ENCODE measurements around the gene NFIX. TPM values are rescaled to one million over a fixed set of nuclear protein-coding genes. Genes with fewer than 3 reads are reported as not detected.
A peak's percentile ranks its signal among the peaks of the same experiment; 100 is the strongest.

The NFIX gene
- total and polyA plus RNA-seq, 4 donors = 26.0 to 190 (median 89.6) TPM

DNA sequence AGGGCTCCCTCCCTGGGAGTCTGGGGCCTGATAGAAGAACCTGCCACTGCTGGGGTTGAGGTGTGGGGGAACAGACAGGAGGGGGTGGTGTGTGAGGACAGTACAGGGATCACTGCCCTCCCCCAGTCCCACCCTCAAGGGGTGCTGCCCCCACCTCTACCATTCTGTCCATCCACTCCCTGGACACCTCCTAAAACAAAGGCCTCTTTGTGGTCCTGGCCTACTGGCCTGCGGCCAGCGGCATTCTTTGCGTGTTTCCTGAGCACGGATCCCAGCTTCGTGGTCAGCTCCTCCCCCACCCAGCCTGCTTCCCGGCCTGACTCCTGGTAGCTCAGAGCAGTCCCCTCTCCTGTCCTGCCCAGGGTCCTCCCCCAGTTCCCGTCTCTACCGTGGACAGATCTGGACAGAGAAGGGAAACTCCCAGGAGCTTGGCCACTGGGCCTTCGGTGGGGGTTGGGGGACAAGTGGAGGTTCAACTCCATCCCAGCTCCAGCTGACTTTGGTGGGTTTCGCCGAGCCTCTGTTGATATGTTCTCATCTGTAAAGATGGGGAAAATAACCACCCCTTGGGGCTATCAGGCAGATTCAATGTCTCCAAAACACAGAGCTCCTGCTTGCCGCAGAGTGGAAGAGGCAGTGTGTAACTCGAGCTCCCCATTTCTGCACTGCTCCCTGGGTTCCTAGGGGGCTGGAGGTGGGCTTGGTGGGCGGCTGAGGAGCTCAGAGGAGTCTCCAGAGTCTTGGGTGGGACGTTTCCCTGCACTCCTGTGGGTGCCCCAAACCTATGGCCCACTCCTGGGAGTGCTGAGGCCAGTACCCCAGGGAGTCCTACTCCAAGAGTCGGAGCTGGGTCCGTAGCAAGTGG is 58.7 kb downstream of the NFIX start:
- Histone ChIP-seq H3K27me3 (ENCODE audit: control insufficient read depth in 3 of 3, insufficient read depth in 3 of 3, low read length in 2 of 3) (no peaks in the 10 kb centered on the region), H3K36me3 (ENCODE audit: control insufficient read depth in 4 of 4, insufficient read depth in 4 of 4, low read length in 4 of 4) (peaks cover 0 to 4% (median 0%) of the 10 kb centered on the region in 4 donors), H3K4me3 (no peak overlapping the region), H3K9me3 (ENCODE audit: control insufficient read depth in 4 of 4, insufficient read depth in 3 of 4, low read length in 3 of 4) (no peaks in the 10 kb centered on the region), H3K27ac (ENCODE audit: low read depth in 1 of 2, low read length in 1 of 2) (peak overlapping the region; percentile 89 to 98), H3K9ac (ENCODE audit: insufficient read depth in 1 of 2, low read length in 2 of 2) (peak overlapping the region in 1 of 2 donors; percentile 83), H3K4me1 (ENCODE audit: control insufficient read depth in 5 of 5, insufficient read depth in 5 of 5, low read length in 5 of 5) (peaks cover 15 to 84% (median 59%) of the 10 kb centered on the region in 5 donors)
- TF ChIP-seq, protein P1, sequence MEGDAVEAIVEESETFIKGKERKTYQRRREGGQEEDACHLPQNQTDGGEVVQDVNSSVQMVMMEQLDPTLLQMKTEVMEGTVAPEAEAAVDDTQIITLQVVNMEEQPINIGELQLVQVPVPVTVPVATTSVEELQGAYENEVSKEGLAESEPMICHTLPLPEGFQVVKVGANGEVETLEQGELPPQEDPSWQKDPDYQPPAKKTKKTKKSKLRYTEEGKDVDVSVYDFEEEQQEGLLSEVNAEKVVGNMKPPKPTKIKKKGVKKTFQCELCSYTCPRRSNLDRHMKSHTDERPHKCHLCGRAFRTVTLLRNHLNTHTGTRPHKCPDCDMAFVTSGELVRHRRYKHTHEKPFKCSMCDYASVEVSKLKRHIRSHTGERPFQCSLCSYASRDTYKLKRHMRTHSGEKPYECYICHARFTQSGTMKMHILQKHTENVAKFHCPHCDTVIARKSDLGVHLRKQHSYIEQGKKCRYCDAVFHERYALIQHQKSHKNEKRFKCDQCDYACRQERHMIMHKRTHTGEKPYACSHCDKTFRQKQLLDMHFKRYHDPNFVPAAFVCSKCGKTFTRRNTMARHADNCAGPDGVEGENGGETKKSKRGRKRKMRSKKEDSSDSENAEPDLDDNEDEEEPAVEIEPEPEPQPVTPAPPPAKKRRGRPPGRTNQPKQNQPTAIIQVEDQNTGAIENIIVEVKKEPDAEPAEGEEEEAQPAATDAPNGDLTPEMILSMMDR (IDR thresholded peaks at IDR 0.05; ENCODE audit: control extremely low read depth, extremely low read depth) = no peak
- DNase-seq = peak; percentile 88 to 93 (median 92)
- peak; percentile 42 for ATAC-seq (ENCODE audit: insufficient read depth, low FRiP score)
- WGBS, 2 donors = 39 to 58% methylated on average over 17 of the region's 17 CpGs

DNA sequence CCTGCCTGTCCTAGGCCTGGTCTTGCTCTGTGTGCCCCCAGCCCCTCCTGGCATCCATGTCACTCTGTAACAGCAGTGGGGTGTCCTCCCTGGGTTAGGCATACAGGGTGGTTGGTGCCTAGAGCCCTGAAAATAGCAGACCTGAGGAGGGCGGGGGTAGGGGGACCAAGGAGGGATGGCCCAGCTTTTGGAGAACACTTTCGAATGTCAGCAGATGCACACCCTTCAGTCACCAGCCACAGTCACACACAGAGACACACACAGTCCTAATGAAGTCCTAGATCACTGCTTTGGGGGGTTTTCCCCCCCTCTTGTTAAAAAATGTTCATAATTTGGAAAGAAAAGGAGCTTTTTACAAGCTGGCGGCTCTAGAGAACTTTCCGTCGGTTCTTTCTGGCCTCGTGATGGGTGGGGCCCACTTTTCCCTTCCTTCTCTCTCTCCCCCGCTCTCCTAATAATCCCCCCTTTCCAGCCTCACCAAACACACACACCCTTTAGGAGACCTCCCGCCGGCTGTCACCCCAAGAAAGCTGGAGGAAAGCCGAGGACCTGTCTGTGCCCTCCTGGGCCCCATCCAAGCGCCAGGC is 59.4 kb downstream of the NFIX start:
- no peak for ATAC-seq (ENCODE audit: insufficient read depth, low FRiP score)
- peaks cover 0 to 4% (median 0%) of the 10 kb centered on the region in 4 donors for H3K36me3 ChIP-seq (ENCODE audit: control insufficient read depth in 4 of 4, insufficient read depth in 4 of 4, low read length in 4 of 4)
- 31 to 60% methylated on average over 11 of the region's 11 CpGs for WGBS, 2 donors
- H3K4me3 ChIP-seq = no peak overlapping the region
- H3K27me3 ChIP-seq (ENCODE audit: control insufficient read depth in 3 of 3, insufficient read depth in 3 of 3, low read length in 2 of 3) = no peaks in the 10 kb centered on the region
- TF ChIP-seq, protein P1 (IDR thresholded peaks at IDR 0.05; ENCODE audit: control extremely low read depth, extremely low read depth) = no peak
- peaks cover 15 to 90% (median 64%) of the 10 kb centered on the region in 5 donors for H3K4me1 ChIP-seq (ENCODE audit: control insufficient read depth in 5 of 5, insufficient read depth in 5 of 5, low read length in 5 of 5)
- peak overlapping the region in 1 of 2 donors; percentile 83 for H3K9ac ChIP-seq (ENCODE audit: insufficient read depth in 1 of 2, low read length in 2 of 2)
- peak overlapping the region; percentile 89 to 98 for H3K27ac ChIP-seq (ENCODE audit: low read depth in 1 of 2, low read length in 1 of 2)
- no peaks in the 10 kb centered on the region for H3K9me3 ChIP-seq (ENCODE audit: control insufficient read depth in 4 of 4, insufficient read depth in 3 of 4, low read length in 3 of 4)
- peak in 1 of 3 donors; percentile 88 for DNase-seq

DNA sequence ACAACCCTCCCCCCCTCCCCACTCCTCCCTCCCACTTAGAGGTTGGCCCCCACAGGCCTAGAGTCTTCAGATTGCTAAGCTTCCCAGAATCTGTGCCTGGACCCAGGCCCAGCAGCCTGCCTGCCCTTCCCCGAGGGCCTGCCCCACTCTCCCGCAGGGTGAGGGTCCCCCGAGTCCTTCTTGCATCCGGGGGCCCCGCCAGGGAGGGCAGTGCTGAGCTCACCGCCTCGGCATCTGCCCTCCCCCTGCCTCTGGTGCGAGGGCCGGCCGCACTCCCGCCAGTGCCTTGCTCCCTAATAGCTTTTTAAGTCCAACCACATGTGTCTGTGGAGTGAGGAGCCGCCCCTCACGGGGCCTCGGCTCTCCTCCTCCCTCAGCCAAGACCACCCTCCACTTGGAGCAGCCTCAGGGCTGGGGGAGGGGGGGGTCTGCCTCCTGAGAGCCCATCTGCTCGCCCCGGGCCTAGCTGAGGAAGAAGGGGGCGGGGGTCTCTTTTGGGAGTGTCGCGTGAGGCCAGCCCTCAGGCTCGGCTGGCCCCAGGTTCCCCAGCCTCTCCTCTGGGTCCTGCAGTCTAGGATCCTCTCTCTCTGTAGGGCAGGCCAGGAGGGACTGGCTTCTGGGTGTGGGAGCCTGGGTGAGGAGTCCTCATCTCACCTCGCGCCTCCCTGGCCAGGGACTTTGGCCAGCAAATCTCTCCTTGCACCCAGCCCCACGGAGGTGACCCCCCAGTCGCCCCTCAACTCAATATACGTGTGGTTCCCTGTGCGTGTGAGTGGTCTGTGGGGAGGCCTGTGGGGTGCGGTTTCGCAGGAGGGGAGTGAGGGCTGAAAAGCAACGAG is 60.2 kb downstream of the NFIX start:
- H3K4me3 ChIP-seq = no peak overlapping the region
- ATAC-seq (ENCODE audit: insufficient read depth, low FRiP score) (peak; percentile 32), DNase-seq (peak; percentile 91 to 95 (median 93))
- peak overlapping the region; percentile 89 to 98 for H3K27ac ChIP-seq (ENCODE audit: low read depth in 1 of 2, low read length in 1 of 2)
- 31 to 52% methylated on average over 28 to 29 of the region's 29 CpGs for WGBS, 2 donors
- H3K4me1 ChIP-seq (ENCODE audit: control insufficient read depth in 5 of 5, insufficient read depth in 5 of 5, low read length in 5 of 5) = peaks cover 15 to 97% (median 68%) of the 10 kb centered on the region in 5 donors
- TF ChIP-seq, protein P1 (IDR thresholded peaks at IDR 0.05; ENCODE audit: control extremely low read depth, extremely low read depth) = no peak
- no peaks in the 10 kb centered on the region for H3K27me3 ChIP-seq (ENCODE audit: control insufficient read depth in 3 of 3, insufficient read depth in 3 of 3, low read length in 2 of 3)
- no peaks in the 10 kb centered on the region for H3K9me3 ChIP-seq (ENCODE audit: control insufficient read depth in 4 of 4, insufficient read depth in 3 of 4, low read length in 3 of 4)
- H3K36me3 ChIP-seq (ENCODE audit: control insufficient read depth in 4 of 4, insufficient read depth in 4 of 4, low read length in 4 of 4) = peaks cover 0 to 4% (median 0%) of the 10 kb centered on the region in 4 donors
- H3K9ac ChIP-seq (ENCODE audit: insufficient read depth in 1 of 2, low read length in 2 of 2) = peak overlapping the region; percentile 24 to 64
